T-helper 1 cell (primary cell): ENCODE results near the gene FLT1.

Experiments used
- DNase-seq, 5 donors: peaks; one replicate each; pipeline ENCODE4 v3.0.0-alpha.2; 2012 to 2020

The FLT1 gene

DNA sequence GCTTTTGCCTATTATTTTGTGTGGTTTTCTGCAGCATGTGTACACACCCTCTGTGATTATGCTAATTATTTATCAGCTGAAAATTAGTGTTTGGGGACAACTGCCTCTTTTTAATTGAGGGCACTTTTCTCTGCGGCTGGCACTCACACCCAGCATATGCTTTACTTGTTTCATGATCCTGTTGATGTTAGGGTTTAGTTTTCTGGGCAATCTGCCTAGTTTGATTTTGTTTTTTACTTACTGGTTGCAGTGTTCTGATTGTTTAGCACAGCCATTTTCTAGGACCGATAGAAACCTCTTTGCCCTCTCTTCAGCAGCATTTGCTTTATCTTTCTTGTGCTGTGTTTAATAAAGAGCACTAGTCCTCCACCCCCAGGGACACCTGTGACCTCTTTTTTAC lies 195.0 kb downstream of the FLT1 start:
- no peak for DNase-seq

DNA sequence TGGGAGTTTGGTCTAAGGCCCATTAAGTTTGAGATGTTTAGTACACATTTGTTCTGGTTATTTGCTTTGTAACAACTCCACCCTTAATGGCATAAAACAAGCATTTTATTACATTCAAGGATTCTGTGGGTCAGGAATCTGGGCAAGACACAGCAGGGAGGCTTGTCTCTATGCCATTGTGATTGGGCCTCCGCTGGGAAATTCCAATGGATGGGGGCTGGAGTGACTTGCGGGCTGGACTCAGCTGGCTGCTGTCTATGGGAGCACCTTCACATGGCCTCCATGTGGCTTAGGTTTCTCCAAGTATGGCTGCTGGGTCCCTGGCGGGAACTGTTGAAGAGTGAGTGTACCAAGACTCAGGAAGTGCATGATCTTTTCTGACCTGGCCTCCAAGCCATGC lies 197.6 kb downstream of the FLT1 start:
- no peak for DNase-seq

DNA sequence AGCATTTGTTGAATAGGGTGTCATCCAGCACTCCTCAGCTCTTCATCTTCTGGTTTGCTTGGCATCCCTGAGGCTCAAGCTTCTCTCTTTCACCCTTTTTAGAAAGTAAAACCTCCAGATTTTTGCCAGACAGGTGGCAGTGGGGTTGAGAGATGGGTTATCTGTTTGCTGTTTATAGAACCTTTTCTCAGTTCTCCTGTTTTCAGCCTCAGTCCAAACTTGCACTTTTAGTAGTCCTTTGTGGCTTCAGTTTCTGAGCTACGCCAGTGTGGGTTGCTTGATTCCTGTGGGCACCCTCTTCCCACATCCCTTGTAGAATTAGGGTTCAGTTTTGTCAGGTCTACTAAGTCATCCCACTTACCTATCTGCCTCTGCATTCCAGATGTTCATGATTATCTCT lies 208.7 kb downstream of the FLT1 start:
- DNase-seq, result no peak

DNA sequence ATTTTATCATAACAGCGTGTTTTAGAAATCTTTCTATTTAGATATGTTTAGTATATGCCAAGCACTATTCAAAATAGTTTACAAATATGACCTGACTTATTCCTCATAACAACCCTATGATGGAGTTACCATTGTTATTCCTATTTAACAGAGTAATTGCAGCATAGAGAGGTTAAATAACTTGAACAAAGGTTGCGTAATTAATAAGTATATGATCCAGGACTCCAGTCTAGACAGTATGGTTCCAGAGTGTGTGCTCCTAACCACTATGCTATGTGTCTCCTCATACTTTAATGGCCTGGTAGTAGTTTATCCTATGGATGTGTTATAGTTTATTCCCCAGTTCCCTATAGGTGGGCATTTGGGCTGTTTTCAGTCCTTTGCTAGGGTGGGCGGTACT lies 211.3 kb downstream of the FLT1 start:
- no peak for DNase-seq

DNA sequence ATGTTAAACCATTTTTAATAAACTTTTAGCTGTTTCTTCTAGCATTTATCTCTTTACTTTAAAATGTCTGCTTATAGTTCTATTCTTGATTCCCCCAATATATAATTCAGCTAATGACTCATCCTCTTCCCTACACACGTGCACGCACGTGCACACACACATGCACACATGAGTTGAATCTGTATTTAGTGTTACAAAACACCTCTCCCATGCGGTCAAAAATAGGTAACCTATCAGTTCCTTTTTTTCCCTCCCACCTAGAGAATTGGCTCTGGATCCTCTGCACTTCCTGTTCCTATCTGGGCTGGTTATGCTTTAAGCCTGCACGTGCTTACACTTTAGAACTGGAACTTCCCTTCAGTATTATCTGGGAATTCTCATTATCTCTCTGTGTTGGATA lies 212.5 kb downstream of the FLT1 start:
- no peak for DNase-seq

DNA sequence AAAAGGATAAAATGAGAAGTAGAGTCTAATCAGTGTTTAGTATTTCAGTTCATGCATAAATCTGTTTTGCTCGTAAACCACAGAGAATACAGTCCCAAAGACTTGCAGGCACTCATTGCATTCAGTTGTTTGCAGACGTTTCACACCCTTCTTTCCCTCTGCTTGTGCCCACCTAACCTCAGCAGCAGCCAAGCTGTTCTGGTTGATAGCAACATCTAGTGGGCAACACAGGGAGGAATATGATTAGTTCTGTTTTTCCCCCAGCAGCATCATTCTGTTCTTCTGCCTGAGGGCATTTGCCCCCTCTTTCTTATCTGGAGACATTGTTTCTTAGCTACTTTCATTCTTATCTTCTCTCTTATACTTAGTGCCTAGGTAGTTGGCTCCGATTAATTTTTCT lies 221.0 kb downstream of the FLT1 start:
- DNase-seq, result no peak

DNA sequence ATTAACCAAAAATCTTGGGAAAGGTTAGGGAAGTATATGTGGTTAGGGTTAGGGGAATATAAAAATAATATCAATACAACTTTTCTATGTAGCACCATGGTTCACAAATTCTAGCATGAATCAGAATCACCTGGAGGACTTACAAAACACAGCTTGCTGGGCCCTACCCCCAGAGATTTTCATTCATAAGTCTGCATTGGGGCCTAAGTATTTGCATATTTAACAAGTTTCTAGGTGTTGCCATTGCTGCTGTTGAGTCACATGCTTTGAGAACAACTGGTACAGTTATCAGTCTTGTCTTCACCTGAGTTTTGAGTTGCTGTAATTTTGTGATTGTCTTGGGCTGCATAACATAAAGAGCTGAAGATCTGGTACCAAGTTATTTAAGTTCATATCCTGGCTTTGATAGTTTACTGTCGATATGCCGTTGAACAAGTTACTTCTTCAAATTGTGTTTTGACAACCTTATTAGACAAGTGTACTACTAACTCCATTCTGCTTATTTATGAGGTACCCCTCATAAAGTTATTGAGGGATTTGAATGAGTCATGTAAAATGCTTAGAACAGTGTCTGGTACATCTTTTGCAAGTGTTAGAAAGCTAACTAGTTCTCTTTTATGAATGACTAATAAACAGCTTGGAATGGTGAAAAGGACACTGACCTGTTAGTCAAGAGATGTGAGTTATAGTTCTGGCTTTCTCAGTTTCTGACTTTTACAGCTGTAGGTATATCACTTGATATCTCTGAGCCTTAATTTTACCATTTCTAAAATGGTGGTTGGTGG lies 223.7 kb downstream of the FLT1 start:
- no peak for DNase-seq

DNA sequence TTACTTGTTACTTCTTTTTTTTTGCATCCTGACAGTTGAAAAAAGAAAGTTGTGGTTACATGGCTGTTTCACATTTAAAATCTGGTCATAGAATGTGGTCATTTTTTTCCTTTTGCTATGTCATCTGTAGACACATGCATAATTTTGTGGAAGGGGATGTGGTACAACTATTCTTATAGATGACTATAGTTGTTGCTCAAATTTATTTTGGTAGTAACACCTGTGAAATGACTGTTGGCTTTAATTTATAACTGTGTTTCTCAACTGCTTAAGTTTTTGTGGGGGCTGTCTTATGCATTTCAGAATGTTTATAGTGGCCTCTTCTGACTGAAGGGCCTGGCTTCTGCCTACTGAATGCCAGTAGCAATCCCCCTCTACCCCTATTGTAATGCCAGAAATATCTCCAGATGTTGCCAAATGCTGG lies 226.1 kb downstream of the FLT1 start:
- DNase-seq, result peak in 1 of 5 donors; percentile 83

DNA sequence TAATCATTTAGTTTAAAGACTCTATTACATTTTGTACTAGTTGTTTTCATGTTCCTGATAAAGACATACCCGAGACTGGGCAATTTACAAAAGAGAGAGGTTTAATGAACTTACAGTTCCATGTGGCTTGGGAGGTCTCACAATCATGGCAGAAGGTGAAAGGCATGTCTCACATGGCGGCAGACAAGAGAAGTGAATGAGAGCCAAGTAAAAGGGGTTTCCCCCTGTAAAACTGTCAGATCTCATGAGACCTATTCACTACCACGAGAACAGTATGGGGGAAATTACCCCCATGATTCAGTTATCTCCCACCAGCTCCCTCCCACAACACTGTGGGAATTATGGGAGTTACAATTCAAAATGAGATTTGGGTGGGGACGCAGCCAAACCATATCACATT lies 227.4 kb downstream of the FLT1 start:
- no peak for DNase-seq

DNA sequence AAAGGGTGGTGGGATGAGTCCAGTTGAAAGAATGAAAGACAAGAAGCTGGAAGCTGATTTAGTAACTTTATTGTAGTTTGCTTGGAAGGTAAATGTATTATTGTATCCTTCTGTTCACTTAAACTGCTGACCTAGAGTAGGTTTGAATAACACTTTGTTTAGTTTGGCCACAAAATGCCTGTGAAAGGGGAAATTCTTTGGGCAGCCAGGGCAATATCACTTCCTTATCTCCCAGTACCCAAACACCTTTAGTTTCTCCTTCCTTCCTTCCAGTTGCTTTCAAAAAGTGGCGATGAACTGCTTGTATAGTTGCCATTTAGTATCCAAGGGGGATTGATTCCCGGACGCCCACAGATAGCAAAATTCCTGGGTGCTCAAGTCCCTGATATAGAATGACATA lies 236.5 kb downstream of the FLT1 start:
- DNase-seq, result no peak

DNA sequence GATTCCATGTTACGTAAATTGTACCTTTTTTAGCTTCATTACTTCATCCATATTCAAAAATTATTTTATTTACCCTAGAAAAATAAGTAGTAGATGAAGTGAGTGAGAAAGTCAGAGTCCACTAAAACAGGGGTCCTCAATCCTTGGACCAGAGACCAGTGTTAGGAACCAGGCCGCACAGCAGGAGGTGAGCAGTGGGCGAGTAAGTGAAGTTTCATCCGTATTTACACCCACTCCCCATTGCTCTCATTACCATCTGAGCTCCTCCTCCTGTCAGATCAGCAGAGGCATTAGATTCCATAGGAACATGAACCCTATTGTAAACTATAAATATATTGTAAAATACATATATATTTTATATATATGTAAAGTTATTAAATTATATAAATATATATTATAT lies 237.6 kb downstream of the FLT1 start:
- no peak for DNase-seq

DNA sequence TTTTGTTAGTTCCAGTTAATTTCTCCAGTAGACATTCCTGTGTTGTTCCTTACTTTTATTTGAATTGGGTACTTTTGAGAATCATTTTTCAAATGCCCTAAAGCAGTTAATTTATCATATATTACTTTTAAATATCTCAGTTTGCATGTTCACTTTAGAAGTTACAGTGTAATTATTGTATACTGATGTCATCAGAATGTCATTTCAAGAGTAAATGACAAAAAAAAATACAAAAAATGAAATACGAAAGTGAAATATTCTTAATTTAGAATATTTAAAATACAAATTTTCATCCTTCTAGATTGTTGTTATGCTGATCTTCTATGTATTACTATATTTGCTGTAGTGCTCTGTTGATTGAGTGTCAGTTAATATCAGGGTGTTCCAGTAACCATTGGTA lies 242.4 kb downstream of the FLT1 start:
- DNase-seq, result no peak

DNA sequence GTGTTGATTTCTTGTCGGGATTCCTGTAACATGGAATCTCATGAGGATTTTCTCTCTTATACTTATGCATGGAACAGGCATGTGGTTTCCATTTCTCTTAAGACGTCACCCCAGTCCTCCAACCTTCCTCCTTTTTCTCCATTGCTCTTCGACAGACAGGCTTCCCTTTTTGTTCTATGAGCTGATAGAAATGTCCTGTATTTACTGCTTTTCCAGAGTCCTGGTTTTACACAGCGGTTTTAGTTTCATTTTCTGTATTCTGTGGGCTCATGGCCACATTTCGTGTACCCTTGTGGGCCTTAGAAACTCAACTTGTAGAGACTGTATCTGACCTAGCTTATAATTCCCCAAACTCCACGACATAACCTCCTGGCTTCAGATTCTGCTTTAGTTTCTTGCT lies 243.5 kb downstream of the FLT1 start:
- DNase-seq, result no peak

DNA sequence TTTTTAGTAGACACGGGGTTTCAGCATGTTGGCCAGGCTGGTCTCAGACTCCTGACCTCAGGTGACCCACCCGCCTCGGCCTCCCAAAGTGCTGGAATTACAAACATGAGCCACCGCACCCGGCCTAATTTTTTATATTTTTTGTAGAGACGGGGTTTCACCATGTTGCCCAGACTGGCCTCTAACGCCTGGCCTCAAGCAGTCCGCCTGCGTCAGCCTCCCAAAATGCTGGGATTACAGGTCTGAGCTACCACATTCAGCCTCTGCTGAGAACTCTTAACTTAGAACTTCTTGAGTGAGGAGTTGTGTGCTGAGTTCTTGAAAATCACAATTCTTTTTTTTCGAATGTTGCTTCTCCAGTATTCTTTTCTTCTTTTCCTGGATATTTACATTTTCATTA lies 244.4 kb downstream of the FLT1 start:
- no peak for DNase-seq
